Stromal cell of bone marrow (primary cell): ENCODE results near the gene PXDC1.
"Not testable (repeated sequence)": the region's sequence is repeated elsewhere in the genome, so short reads cannot be mapped to it uniquely, and the experiment has no call there.

Source experiments
- DNase-seq: peaks from one replicate; pipeline ENCODE4 v3.0.0-alpha.2; 2012; ENCODE audit warnings: low read depth

PXDC1 gene

DNA sequence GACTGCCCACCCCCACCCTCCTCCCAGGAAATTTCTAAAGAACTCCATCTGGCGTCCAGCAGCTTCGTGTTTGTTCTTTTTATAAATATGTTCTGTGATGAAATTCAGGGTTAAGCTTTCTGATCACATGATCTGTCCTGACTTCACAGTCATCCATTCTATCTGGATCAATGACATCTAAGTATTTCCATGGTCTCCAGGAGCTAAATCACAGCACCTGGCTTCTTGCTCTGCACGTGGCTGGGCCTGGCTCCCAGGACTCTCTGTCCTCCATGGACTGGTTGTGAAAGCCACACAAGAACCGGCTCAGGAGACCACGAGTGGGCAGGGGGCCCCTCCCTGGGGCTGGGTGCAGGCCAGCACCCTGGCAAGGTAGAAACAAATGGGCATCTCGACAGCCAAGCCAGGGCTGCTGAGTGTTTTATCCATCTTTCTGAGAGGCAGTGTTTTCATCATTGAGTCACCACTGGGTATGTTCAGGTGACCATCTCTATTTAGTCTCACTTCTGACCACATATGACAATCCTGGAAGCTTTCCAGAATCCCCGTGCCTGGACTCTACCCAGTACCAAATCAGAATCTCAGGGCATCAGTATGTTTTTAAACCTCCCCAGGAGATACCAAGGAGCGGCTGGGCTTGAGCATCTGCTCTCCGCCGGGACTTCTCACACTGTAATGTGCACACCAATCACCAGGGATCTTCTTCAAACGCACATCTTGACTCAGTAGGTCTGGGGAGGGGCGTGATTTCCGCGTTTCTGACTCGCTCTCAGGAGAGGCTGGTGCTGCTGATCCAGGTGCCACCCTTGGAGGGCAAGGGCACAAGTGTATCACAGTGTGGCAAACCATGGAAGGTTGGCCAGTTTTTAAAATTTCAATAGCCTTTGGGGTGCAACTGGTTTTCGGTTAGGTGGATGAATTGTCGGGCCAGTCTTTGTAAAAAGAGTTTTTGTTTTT is 31.6 kb upstream of the PXDC1 start:
- no peak for DNase-seq

DNA sequence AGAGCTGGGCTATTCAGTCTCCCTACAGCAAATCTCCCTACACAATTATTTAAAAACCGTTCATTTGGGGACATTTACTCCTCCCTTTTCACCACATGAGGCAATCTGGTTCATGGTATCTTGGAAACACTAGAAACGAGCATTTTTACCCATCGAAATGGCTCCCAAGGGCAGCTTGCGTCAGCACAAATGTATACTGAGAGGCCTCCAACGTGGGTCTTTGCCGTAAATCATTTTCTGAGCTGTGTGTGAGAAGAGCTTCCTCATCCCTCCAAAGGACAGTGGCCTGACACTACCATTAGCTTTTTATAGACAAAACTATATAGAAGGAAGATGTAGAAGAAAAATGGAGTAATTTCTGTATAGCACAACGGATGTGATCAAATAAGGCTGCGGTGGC is 30.0 kb upstream of the PXDC1 start:
- DNase-seq = no peak

DNA sequence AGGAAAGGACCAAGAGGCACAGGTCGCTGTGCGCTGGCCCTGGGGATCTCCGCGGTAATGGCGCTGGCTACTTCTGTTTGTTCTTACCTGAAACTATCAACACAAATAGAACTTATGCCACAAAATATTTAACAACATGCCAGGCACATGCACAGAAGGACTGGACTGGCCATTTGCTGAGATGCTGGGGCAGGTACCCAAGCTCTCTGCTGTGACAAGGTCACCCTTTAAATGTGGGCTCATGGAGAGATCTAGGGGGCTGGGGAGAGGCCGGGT is 28.0 kb upstream of the PXDC1 start:
- no peak for DNase-seq

DNA sequence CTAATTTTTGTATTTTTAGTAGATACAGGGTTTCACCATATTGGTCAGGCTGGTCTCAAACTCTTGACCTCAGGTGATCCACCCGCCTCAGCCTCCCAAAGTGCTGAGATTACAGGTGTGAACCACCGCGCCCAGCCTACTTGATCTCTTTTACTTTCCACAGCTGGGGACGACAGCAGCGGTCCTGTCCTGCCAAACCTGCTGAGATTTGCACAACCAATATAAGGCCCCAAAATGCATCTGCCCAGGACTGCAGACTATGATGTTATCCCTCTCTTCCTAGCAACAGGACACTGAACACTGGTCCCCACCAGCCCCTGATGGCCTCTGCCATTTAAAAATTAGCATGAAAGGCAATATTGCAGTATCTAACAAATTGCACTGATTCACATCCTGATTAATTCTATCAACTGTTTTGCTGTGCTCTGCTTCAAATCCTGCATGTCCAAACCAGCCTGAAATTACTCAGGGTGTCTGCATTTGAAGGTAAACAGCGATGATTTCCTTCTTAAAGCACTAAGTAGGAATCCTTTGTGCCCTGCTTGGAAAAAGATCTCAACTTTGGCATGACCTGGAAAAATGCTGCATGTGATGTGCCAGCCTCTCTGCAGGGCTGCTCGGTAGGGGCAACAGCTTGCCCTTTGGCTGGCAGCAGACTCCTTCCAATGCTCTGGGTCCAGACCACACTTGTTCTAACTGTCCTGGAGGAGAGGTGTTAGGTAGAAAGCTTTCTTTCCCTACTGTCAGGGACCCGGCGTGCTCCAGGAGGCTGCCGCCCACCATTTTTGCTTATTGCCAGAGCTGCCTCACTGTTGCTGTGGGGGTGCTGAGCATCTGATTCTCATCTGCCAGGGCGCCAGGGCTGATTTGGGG is 27.4 kb upstream of the PXDC1 start:
- DNase-seq = no peak

DNA sequence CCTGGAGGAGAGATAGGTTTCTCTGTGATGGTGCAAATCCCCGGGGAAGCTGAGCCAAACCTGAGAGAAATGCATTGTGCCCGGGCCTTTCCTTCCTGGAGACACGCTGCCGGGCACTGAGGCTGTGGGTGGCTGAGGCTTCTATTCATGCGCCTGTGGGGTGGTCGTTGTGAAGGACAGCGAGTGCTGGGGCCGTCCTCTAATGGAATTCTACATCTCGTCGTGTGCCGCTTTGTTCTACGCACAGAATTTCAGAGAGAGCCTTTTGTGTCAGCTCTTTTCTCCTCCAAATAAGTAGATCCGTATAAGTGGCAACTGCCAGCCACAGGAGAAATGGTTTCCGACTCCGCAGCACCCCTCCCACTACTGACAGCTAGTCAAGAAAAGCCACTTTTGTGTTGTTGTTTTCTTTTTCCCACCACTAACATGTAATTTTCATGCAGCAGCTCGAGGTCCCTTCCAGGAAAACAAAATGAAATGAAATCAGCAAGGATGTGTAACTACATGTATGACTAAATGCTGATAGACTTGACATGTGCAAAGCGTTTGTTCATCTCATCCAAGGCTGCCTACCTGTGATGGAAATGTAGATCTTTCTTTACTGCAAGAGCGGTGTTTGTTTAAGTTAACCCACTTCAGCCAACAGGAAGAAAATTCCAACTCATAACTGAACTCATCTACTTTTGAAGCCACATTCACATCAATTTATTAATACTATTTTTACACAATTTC is 26.4 kb upstream of the PXDC1 start:
- no peak for DNase-seq

DNA sequence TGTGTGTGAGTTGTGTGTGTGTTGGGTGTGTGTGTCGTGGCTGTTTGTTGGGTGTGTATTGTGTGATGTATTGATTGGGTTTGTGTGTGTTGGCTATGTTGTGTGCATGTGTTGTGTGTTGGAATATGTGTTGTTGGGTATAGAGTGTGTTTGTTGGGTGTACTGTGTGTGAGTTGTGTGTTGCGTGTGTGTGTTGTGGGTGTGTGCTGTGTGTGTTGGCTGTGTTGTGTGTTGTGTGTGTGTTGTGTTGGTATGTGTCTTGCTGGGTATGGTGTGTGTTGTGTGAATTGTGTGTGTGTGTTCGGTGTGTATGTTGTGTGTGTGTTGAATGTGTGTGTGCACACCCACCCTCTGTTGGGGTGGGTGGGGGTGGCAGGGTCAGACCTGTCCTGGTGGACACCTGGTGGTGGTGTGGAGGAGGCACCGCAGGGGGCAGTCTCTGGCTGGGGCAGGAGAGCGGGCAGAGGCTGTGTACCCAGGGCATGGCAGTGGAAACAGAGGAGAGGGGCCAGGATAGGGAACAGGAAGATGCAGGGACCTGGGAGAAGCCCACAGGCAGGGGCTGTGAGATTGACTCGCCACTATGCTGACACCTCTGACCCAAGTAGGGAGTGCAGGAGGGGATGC is 25.5 kb upstream of the PXDC1 start:
- DNase-seq = no peak

DNA sequence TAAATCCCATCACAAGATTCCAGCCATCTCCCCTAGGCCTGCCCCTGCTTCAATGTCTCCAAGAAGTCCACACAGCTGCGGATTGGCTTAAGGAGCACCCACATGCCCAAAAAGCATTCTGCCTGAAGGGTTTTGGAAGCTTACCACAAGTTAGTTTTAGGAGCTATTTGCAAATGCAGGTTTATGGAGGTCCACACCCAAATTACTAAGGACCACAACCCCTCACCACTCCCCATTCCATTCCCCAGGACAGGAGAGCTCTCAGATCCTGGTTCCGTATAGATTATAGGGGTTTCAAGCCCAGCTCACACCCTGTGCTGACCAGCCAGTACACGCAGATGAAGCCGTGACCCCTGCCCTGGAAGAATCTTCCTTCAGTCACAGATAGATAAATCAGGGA is 24.3 kb upstream of the PXDC1 start:
- no peak for DNase-seq

DNA sequence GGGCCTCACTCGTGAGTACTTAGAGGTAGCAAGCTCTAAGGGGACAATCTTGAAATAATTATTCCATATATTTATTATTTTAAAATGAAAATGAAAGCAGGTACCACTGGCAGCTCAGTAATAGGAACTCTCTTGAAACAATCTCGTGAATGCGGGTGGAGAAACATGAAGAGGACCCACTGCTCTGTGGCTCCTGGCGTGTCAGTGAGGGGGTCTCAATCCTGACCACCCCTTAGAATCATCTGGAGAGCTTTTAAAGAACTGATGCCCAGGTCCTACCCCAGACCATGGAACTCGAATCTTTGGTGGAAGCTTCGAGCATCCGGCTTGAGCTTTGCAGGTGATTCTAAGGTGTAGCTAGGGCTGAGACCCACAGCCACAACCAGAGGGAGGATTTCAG is 23.9 kb upstream of the PXDC1 start:
- DNase-seq = no peak

DNA sequence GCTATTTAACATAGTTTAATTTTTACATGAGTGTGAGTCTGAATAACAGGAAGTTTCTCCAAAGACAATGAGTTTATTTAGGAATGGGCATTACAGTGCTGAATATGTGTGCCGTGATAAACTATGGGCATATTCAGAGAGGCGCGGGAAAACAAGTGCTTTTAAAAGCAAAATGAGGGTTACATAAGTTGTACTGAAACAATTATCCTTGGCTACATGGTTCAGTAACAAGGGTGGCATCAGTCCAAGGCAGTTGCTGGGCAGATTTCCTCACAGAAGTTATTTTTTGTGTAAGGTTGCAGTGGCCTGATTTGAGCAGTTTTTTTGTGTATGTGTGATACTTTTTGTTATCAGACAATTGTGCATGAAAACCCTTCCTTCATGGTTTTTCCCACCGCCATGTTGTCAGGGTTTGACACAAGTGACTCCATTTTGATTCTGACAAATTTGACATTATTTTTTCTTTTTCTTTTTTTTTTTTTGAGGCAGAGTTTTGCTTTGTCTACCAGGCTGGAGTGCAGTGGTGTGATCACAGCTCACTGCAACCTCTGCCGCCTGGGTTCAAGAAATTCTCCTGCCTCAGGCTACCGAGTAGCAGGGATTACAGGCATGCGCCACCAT is 22.3 kb upstream of the PXDC1 start:
- peak; percentile 41 for DNase-seq

DNA sequence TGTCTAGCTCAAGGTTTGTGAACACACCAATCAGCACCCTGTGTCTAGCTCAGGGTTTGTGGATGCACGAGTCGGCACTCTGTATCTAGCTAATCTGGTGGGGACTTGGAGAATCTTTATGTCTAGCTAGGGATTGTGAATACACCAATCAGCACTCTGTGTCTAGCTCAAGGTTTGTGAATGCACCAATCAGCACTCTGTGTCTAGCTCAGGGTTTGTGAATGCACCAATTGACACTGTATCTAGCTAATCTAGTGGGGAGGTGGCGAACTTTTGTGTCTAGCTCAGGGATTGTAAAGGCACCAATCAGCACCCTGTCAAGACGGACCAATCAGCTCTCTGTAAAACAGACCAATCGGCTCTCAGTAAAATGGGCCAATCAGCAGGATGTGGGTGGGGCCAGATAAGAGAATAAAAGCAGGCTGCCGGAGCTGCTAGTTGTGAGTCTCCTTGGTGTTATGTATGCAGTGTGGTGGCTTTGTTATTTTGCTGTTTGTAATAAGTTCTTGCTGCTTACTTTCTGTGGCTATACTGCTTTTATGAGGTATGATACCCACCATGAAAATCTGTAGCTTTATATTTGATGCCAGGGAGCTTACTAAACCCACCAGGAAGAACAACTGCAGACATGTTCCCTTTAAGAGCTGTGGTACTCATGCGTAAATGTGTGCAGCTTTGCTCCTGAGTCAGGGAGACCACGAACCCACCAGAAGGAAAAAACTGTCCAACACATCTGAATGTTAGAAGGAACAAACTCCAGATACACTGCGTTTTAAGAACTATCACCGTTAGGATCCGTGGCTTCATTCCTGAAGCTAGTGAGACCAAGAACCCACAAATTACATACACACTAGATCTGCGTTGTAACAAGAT is 20.9 kb upstream of the PXDC1 start:
- not testable (repeated sequence) for DNase-seq

DNA sequence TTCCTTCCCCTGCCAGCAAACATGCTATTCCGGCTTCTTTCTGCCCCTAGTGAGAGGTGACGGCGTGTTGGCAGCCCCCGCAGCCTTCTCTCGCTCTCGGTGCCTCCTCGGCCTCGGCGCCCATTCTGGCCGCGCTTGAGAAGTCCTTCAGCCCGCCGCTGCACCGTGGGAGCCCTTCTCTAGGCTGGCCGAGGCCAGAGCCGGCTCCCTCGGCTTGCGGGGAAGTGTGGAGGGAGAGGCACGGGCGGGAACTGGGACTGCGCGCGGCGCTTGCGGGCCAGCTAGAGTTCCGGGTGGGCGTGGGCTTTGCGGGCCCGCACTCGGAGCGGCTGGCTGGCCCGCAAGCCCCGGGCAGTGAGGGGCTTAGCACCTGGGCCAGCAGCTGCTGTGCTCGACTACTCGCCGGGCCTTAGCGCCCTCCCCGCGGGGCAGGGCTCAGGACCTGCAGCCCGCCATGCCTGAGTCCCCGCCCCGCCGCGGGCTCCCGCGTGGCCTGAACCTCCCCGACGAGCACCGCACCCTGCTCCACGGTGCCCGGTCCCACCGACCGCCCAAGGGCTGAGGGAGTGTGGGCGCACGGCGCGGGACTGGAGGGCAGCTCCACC is 20.0 kb upstream of the PXDC1 start:
- DNase-seq = no peak

DNA sequence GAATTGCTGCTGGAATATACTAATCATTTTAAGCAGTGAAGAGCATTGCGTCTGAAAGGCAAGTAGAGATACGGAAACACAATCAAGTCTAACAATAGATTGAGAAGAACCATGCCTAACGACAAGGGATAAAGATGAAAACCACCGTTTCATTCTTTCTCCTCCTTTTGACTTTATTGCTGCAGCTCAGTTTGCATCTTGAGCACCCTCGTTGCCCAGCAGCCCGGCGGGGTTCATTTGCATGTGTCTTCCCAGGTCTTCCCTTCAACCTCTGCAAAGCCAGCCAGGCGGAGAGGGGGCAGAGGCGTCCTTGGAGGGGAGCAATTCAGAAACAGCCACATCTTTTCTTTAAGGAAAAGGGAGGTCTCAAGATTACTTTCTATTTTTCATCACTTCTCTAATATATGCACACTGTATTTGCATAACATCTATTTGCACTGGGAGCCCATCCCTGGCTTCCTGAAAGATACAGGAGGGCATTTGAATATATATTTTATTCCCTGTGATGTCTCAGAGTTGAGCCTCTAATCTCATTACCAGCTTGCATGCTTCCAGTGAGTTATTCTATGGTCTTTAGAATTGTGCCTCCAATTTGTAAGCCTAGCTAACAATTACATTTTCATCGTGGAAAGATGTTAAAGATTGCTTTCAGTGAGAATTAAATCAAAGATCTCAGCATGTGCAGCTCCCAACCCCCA is 18.7 kb upstream of the PXDC1 start:
- DNase-seq = no peak

DNA sequence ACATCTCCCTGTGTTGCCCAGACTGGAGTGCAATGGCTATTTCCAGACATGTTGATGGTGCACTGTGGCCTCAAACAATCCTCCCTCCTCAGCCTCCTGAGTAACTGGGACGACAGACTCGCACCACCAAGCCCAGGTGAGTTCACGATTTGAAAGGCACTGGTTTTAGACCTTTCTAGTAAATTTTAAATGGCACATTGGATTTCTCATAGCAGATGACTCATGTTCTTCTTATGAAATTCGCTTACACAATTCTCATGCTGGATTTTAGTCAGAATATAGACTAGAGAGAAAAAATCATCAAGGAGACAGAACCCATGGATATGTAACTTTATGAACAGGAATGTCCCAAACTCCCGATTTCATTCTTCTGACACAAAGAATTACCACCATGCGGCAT is 18.1 kb upstream of the PXDC1 start:
- peak; percentile 50 for DNase-seq

DNA sequence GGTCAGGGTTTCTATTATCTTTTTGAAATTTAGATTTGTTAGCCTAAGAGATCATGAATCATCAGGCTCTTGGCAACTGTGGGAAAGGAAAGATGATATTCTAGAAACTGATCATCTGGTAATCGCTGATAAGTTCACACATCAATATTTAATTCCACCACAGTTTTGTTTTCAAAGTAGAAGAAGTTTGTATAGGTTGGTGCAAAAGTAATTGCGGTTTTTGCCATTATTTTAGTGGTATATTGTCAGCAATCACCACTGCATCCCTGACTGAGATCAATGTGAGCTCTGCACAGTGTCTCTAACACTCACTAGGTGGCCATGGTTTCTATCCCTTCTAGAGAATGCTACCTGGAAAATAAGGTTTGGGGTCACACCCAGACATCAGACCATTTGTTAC is 17.0 kb upstream of the PXDC1 start:
- no peak for DNase-seq

DNA sequence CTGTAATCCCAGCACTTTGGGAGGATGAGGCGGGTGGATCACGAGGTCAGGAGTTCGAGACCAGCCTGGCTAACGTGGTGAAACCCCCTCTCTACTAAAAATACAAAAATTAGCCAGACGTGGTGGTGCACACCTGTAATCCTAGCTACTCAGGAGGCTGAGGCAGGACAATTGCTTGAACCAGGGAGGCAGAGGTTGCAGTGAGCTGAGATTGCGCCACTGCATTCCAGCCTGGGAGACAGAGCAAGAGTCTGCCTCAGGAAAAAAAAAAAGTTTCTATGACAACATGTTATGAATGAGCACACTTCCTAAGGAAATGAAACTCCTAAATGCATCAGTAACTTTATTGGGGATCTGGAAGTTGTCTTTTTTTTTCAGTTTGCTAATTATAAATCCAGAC is 16.0 kb upstream of the PXDC1 start:
- not testable (repeated sequence) for DNase-seq

DNA sequence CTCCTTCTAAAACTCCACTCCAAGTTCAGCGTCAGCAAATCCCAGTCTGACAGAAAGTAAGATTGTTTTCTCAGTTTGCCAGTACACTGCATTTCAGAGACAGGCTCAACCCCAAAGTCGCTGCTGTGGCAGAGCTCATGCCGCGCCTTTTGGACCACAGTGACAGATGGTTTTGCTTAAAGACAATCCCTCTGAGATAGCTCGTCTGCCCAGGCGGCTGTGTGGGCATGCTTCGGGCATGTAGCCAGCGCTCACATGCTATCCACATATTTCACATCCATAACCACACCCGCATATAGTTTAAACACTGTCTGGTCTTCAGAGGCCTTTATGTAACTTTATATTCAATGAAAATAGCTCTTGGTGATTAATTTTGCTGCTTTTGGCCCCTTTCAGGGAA is 14.7 kb upstream of the PXDC1 start:
- DNase-seq = peak; percentile 29

DNA sequence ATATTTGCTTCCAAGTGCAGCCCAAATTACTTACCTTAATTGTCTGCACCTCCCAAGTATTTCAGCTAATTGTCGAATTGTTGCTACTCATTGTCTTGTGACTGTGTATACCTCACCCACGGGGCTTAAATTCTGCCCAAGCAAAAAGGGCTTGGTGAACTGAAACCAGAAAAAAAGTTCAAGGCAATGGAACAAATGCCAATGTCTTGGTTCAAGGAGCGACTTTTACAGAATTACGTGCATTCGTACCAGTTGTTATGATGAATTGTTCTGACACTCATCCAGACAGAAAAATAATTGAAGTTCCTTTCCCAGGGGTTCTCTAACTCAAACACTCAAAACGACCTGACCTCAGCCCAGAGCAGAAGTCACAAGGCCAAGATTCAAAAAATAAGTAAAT is 13.9 kb upstream of the PXDC1 start:
- no peak for DNase-seq

DNA sequence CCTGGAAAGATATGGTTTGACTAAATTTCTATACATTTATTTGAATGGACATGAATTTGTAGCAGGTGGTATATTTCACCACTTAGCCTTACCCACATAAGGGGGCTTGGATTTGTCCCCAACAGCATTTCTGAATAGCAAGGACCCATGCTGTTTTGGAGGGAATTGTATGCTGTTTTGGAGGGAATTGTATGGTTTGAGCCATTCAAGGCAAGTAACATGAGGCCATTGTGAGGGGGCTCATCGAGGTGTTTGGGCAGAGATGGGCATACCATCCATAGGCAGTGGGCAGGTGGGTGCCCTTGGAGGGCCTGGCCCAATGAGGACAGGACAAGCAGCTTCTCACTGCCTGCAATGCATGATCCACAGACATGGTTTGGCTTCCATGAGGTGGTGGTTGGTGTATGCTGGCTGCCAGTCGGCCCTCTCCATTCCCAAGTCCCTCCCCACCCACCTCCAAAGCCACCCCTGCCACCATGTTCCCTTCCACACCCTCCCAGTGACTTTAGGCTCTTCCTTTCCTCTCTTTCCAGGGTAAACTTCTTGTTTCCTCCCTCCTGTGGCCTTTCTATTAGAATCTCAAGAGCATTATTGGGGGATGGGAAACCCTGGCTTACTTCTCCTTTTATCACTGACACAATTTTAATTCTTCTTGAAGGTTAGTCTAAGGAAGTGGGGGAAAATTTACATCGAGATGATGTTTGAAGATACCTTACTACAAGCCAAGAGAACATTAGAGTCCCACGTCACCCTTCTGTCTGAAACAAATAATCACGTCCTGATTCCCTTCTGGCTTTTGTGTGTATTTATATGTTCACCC is 13.2 kb upstream of the PXDC1 start:
- no peak for DNase-seq

DNA sequence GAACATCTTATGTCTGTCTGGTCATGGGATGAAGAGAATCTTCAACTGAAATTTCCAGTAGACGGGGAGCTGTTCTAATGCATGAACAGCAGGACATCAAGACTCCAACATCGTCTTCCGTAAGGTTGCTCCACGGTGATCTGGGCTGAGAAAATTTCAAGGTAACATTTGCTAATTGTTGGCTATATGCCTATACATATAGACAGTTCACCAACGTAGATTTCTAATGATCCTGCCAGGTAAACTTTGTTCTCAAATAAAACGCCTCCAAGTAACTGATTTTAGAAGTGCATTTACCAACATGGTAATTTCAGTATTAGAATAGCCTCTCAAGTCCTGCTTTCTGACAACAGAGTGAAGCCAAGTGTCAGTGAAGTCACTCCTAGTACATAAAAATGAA is 11.3 kb upstream of the PXDC1 start:
- DNase-seq = no peak
